H9 (cell line): ENCODE data around the gene NIN. TPM values are rescaled to one million over a fixed set of nuclear protein-coding genes. Genes with fewer than 3 reads are reported as not detected.

ENCODE experiments used
- DNase-seq: peaks from one replicate; pipeline ENCODE4 v3.0.0-alpha.2; 2017
- H2AFZ ChIP-seq: one replicate; pipeline ENCODE4 v1.6.1; 2013; ENCODE audit warnings: mild to moderate bottlenecking, low read length, control low read depth, moderate library complexity
- H2AK5ac ChIP-seq: 2 replicates; pipeline ENCODE4 v1.6.1; 2013; ENCODE audit warnings: low read length, control low read depth, mixed read lengths; ENCODE audit not compliant: insufficient read length
- H2BK120ac ChIP-seq: one replicate; pipeline ENCODE4 v1.6.1; 2013; ENCODE audit warnings: low read depth, mild to moderate bottlenecking, low read length, control low read depth, inconsistent platforms; ENCODE audit not compliant: poor library complexity, severe bottlenecking
- H2BK12ac ChIP-seq: 2 replicates; pipeline ENCODE4 v1.6.1; 2013; ENCODE audit warnings: low read length, control low read depth, mixed read lengths, low read depth; ENCODE audit not compliant: insufficient read length
- H2BK15ac ChIP-seq: 2 replicates; pipeline ENCODE4 v1.6.1; 2013; ENCODE audit warnings: low read depth, low read length, control low read depth
- H2BK20ac ChIP-seq: one replicate; pipeline ENCODE4 v1.6.1; 2013; ENCODE audit warnings: low read depth, mild to moderate bottlenecking, low read length, control low read depth, inconsistent platforms; ENCODE audit not compliant: poor library complexity, severe bottlenecking
- H2BK5ac ChIP-seq: 2 replicates; pipeline ENCODE4 v1.6.1; 2013; ENCODE audit warnings: low read length, control low read depth, mixed read lengths; ENCODE audit not compliant: insufficient read length
- H3K14ac ChIP-seq: 2 replicates; pipeline ENCODE4 v1.6.1; 2013; ENCODE audit warnings: low read length, control low read depth; ENCODE audit not compliant: insufficient read depth
- H3K18ac ChIP-seq: 2 replicates; pipeline ENCODE4 v1.6.1; 2013; ENCODE audit warnings: low read depth, mild to moderate bottlenecking, mixed read lengths, low read length, control low read depth; ENCODE audit not compliant: insufficient read length
- H3K23ac ChIP-seq: 2 replicates; pipeline ENCODE4 v1.6.1; 2013; ENCODE audit warnings: low read length, control low read depth, mixed read lengths, low read depth; ENCODE audit not compliant: insufficient read length
- H3K23me2 ChIP-seq: 2 replicates; pipeline ENCODE4 v1.6.1; 2013; ENCODE audit warnings: low read depth, mild to moderate bottlenecking, mixed read lengths, low read length, control low read depth; ENCODE audit not compliant: insufficient read length, poor library complexity, severe bottlenecking
- H3K27ac ChIP-seq: 2 replicates; pipeline ENCODE4 v1.5.1; 2013; ENCODE audit warnings: low read length, control low read depth, mixed read lengths, low read depth; ENCODE audit not compliant: insufficient read length
- H3K27me3 ChIP-seq: 2 replicates; pipeline ENCODE4 v1.6.1; 2013; ENCODE audit warnings: low read length, control low read depth, inconsistent platforms; ENCODE audit not compliant: insufficient read depth
- H3K4ac ChIP-seq: 2 replicates; pipeline ENCODE4 v1.6.1; 2013; ENCODE audit warnings: low read depth, mild to moderate bottlenecking, control low read depth, inconsistent platforms, low read length, moderate library complexity
- H3K4me1 ChIP-seq: 2 replicates; pipeline ENCODE4 v1.6.1; 2013; ENCODE audit warnings: low read length, control low read depth, inconsistent platforms; ENCODE audit not compliant: insufficient read depth
- H3K4me2 ChIP-seq: 2 replicates; pipeline ENCODE4 v1.6.1; 2013; ENCODE audit warnings: low read length, control low read depth, mixed read lengths; ENCODE audit not compliant: insufficient read length, insufficient read depth
- H3K56ac ChIP-seq: 2 replicates; pipeline ENCODE4 v1.6.1; 2013; ENCODE audit warnings: low read depth, mild to moderate bottlenecking, mixed read lengths, low read length, control low read depth; ENCODE audit not compliant: insufficient read length
- H3K79me1 ChIP-seq: 2 replicates; pipeline ENCODE4 v1.6.1; 2013; ENCODE audit warnings: low read depth, mild to moderate bottlenecking, moderate library complexity, low read length, control low read depth, inconsistent platforms; ENCODE audit not compliant: insufficient read depth, poor library complexity, severe bottlenecking
- H3K79me2 ChIP-seq: 2 replicates; pipeline ENCODE4 v1.6.1; 2013; ENCODE audit warnings: low read length, control low read depth, inconsistent platforms; ENCODE audit not compliant: insufficient read depth
- H3K9ac ChIP-seq: 2 replicates; pipeline ENCODE4 v1.6.1; 2013; ENCODE audit warnings: low read length, control low read depth, mixed read lengths; ENCODE audit not compliant: insufficient read length; ENCODE audit errors: extremely low read depth
- H3K9me3 ChIP-seq: one replicate; pipeline ENCODE4 v1.6.1; 2013; ENCODE audit warnings: low read depth, low read length, inconsistent platforms; ENCODE audit not compliant: control insufficient read depth
- H3T11ph ChIP-seq: one replicate; pipeline ENCODE4 v1.6.1; 2013; ENCODE audit warnings: mild to moderate bottlenecking, low read length, control low read depth, inconsistent platforms
- H4K20me1 ChIP-seq: one replicate; pipeline ENCODE4 v1.6.1; 2013; ENCODE audit not compliant: control insufficient read depth, insufficient read length, insufficient read depth
- H4K5ac ChIP-seq: 2 replicates; pipeline ENCODE4 v1.6.1; 2013; ENCODE audit warnings: low read depth, mild to moderate bottlenecking, mixed read lengths, low read length, control low read depth; ENCODE audit not compliant: insufficient read length
- H4K8ac ChIP-seq: replicated peaks from 2 replicates; pipeline ENCODE4 v1.6.1; 2013; ENCODE audit warnings: low read length, control low read depth, mixed read lengths, low read depth; ENCODE audit not compliant: insufficient read length
- H4K91ac ChIP-seq: 2 replicates; pipeline ENCODE4 v1.6.1; 2013; ENCODE audit warnings: low read depth, mild to moderate bottlenecking, moderate library complexity, mixed read lengths, low read length, control low read depth; ENCODE audit not compliant: insufficient read length
- H3K27ac Mint-ChIP-seq, 3 experiments: 2 replicates in 2 of 3; 3 replicates in 1 of 3; pipeline ENCODE4 v1.8.0; 2020 to 2021; ENCODE audit warnings: mixed read lengths in 3 of 3, mild to moderate bottlenecking in 1 of 3, moderate library complexity in 1 of 3
- H3K27me3 Mint-ChIP-seq: 2 replicates; pipeline ENCODE4 v1.8.0; 2021; ENCODE audit warnings: low read depth, mild to moderate bottlenecking, moderate library complexity, mixed read lengths
- H3K36me3 Mint-ChIP-seq, 3 experiments: 2 replicates in 2 of 3; 3 replicates in 1 of 3; pipeline ENCODE4 v1.8.0; 2020 to 2021; ENCODE audit warnings: low read depth in 3 of 3, mixed read lengths in 3 of 3; ENCODE audit not compliant: insufficient read depth in 1 of 3
- H3K4me1 Mint-ChIP-seq, 2 experiments: 2 replicates each; pipeline ENCODE4 v1.8.0; 2020; ENCODE audit warnings: mixed read lengths in 2 of 2
- H3K4me3 Mint-ChIP-seq, 2 experiments: 2 replicates in 1 of 2; 3 replicates in 1 of 2; pipeline ENCODE4 v1.8.0; 2020 to 2021; ENCODE audit warnings: mild to moderate bottlenecking in 2 of 2, mixed read lengths in 2 of 2, moderate library complexity in 1 of 2
- H3K9me3 Mint-ChIP-seq, 2 experiments: 2 replicates in 1 of 2; 3 replicates in 1 of 2; pipeline ENCODE4 v1.8.0; 2020; ENCODE audit warnings: mild to moderate bottlenecking in 2 of 2, mixed read lengths in 2 of 2, moderate library complexity in 1 of 2
- WGBS: extraction: QIAGEN DNeasy Blood & Tissue Kit; methylation state at CpG from one replicate; pipeline ENCODE4 v1.1.7; 2013; ENCODE audit warnings: missing lambda C conversion rate, low lambda C conversion rate, mixed read lengths; ENCODE audit not compliant: insufficient read length; ENCODE audit errors: extremely low coverage; 5-methylcytosine and 5-hydroxymethylcytosine counted together
- total RNA-seq: library from RNA; stranded (reverse); gene quantifications from 2 replicates; pipeline ENCODE4 v1.2.1, GENCODE V29; 2021
- TF ChIP-seq, protein P1 (sequence below): fragments of 200-600 bp; sonication (generic); conservative IDR thresholded peaks from 3 replicates; pipeline ENCODE4 v1.8.0; 2021; ENCODE audit warnings: antibody characterized with exemption, mild to moderate bottlenecking

NIN gene
- total RNA-seq, 1 experiment from 2014 or later: 18.4 TPM

DNA sequence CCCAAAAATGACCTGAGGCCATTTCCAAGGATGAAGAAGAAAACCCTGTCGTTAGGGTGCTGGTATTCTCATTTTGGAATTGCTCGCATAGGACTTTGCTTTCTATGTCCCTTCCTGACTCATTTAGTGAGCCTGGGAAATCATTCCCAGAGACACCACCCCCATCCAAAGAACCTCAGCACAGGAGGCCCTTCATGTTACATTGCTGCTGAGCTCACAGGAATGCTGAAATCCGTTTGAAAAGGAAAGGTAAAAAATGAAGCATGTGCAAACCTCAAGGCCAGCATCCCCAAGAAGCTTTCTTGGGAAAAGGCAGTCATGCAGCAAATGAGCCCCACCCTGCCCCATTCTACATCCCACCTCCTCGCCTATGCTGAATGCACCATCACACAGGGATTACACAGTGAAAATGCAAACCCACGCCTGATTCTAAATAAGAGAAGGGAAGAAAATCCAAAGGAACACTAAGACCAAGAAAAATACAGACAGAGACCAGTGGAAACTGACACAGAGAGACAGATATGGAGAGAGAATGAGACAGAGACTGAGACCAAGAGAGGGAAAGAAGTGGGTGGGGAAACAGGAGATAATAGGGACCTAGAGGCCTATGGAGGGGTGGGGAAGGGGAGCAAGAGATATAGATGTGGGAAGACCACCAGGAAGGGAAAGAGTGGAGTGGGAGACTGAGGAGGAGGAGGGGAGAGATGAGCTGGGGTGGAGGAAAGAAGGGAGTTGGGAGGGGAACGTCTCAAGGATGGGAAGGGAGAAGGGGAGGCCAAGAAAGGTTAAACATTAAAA, 33.5 kb downstream of the NIN start:
- DNase-seq: no peak
- Histone ChIP-seq H3K79me2 (no peaks in the 10 kb centered on the region), H3K79me1 (no peaks in the 10 kb centered on the region), H3K56ac (no peak overlapping the region), H4K20me1 (no peaks in the 10 kb centered on the region), H4K91ac (no peak overlapping the region), H2BK15ac (no peak overlapping the region), H3K9ac (no peak overlapping the region), H3K23me2 (no peaks in the 10 kb centered on the region), H3K23ac (no peak overlapping the region), H3K4me2 (no peak overlapping the region), H3K18ac (no peak overlapping the region), H3K4me1 (0 out of 2 replicates have a peak, but pooled peaks cover 3% of the 10 kb centered on the region), H4K5ac (no peak overlapping the region), H3T11ph (no peak overlapping the region), H2BK20ac (no peak overlapping the region), H2AK5ac (no peak overlapping the region), H2BK12ac (no peak overlapping the region), H4K8ac (no peak overlapping the region), H2AFZ (no peak overlapping the region), H3K4ac (no peak overlapping the region), H3K27ac (no peak overlapping the region), H3K27me3 (no peaks in the 10 kb centered on the region), H2BK120ac (no peak overlapping the region), H2BK5ac (no peak overlapping the region), H3K14ac (no peak overlapping the region), H3K9me3 (no peaks in the 10 kb centered on the region)
- Mint-ChIP-seq H3K36me3 (peaks cover 0 to 6% (median 5%) of the 10 kb centered on the region in 3 experiments; a peak in 4 of 7 replicates), H3K4me3 (peak overlapping the region in 1 of 2 experiments; percentile 14; a peak in 2 of 5 replicates), H3K27ac (peak overlapping the region in 1 of 3 experiments; percentile 89; a peak in 3 of 7 replicates), H3K9me3 (no peaks in the 10 kb centered on the region), H3K4me1 (peaks cover 14 to 16% of the 10 kb centered on the region in 2 experiments; a peak in 3 of 4 replicates), H3K27me3 (no peaks in the 10 kb centered on the region)
- no CpG with 5 or more reads among the region's 6 CpGs for WGBS
- TF ChIP-seq, protein P1, sequence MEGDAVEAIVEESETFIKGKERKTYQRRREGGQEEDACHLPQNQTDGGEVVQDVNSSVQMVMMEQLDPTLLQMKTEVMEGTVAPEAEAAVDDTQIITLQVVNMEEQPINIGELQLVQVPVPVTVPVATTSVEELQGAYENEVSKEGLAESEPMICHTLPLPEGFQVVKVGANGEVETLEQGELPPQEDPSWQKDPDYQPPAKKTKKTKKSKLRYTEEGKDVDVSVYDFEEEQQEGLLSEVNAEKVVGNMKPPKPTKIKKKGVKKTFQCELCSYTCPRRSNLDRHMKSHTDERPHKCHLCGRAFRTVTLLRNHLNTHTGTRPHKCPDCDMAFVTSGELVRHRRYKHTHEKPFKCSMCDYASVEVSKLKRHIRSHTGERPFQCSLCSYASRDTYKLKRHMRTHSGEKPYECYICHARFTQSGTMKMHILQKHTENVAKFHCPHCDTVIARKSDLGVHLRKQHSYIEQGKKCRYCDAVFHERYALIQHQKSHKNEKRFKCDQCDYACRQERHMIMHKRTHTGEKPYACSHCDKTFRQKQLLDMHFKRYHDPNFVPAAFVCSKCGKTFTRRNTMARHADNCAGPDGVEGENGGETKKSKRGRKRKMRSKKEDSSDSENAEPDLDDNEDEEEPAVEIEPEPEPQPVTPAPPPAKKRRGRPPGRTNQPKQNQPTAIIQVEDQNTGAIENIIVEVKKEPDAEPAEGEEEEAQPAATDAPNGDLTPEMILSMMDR: no peak
